Nephron progenitor cell (in vitro differentiated cells): Measurements from ENCODE around the gene RNF141.

ENCODE experiments used
- DNase-seq: peaks from one replicate; pipeline ENCODE4 v3.0.0; 2021
- H3K27ac Mint-ChIP-seq: 2 replicates; pipeline ENCODE4 v1.8.0; 2021; ENCODE audit warnings: mild to moderate bottlenecking, moderate library complexity, mixed read lengths
- H3K27me3 Mint-ChIP-seq: 2 replicates; pipeline ENCODE4 v1.8.0; 2021; ENCODE audit warnings: mild to moderate bottlenecking, low read depth, mixed read lengths; ENCODE audit not compliant: poor library complexity
- H3K36me3 Mint-ChIP-seq: 2 replicates; pipeline ENCODE4 v1.8.0; 2021; ENCODE audit warnings: low read depth, mixed read lengths
- H3K4me1 Mint-ChIP-seq: 2 replicates; pipeline ENCODE4 v1.8.0; 2021; ENCODE audit warnings: mixed read lengths
- H3K4me3 Mint-ChIP-seq: 2 replicates; pipeline ENCODE4 v1.8.0; 2021; ENCODE audit warnings: mild to moderate bottlenecking, moderate library complexity, mixed read lengths
- H3K9me3 Mint-ChIP-seq: 2 replicates; pipeline ENCODE4 v1.8.0; 2021; ENCODE audit warnings: mild to moderate bottlenecking, moderate library complexity, mixed read lengths
- CTCF ChIP-seq: fragments of 200-600 bp; sonication (generic); IDR thresholded peaks from 2 replicates; pipeline ENCODE4 v1.5.0; 2021; ENCODE audit warnings: antibody characterized with exemption

Gene RNF141

GRCh38 chr11:10502065-10502680 lies 38.8 kb downstream of the RNF141 start:
- H3K36me3 Mint-ChIP-seq = peaks cover 19% of the 10 kb centered on the region
- H3K4me1 Mint-ChIP-seq = peaks cover 27% of the 10 kb centered on the region
- no peak overlapping the region for H3K4me3 Mint-ChIP-seq
- H3K27ac Mint-ChIP-seq = no peak overlapping the region
- no peak for TF ChIP-seq CTCF
- H3K27me3 Mint-ChIP-seq = no peaks in the 10 kb centered on the region
- no peak for DNase-seq
- no peaks in the 10 kb centered on the region for H3K9me3 Mint-ChIP-seq

- Mint-ChIP-seq H3K4me1 (peaks cover 37% of the 10 kb centered on the region), H3K27ac (no peak overlapping the region), H3K27me3 (peaks cover 4% of the 10 kb centered on the region), H3K9me3 (no peaks in the 10 kb centered on the region), H3K4me3 (no peak overlapping the region), H3K36me3 (peaks cover 19% of the 10 kb centered on the region)
- DNase-seq = no peak
- TF ChIP-seq CTCF = no peak
These were observed 40.0 kb downstream of the RNF141 start for GRCh38 chr11:10500757-10501684.

DNA sequence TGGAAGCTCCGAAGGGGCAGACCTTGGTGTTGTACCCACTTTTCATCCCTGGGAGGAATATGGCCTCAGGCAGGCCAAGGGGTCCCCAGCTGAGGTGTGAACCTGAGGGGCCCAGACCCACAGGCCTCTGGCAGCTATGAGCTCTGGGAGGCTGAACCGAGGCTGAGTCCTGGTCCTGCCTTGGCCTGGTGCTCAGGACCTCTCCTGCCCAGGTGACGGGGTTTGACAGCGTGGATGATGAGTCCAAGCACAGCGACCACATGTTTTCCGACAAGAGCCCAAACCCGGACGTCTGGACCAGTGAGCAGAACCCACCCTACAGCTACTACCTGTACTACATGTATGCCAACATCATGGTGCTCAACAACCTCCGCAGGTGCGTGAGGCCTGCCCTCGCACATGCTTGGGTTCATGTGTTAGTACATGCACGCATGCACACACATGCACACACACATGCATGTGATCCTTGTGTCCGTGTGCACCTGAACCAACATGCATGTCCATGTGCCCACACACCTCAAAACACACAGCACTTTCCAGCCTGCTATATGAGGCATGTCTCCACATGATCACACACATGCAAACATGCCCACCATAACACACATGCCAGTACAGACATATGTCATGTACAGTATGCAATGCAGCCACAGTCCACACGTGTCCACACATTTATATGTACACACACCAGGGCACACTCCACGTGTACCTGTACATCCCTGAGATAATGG lies 40.9 kb downstream of the RNF141 start:
- Mint-ChIP-seq H3K4me1 (peaks cover 37% of the 10 kb centered on the region), H3K27me3 (peaks cover 6% of the 10 kb centered on the region), H3K36me3 (peaks cover 16% of the 10 kb centered on the region), H3K9me3 (no peaks in the 10 kb centered on the region), H3K27ac (no peak overlapping the region), H3K4me3 (no peak overlapping the region)
- TF ChIP-seq CTCF = no peak
- no peak for DNase-seq

DNA sequence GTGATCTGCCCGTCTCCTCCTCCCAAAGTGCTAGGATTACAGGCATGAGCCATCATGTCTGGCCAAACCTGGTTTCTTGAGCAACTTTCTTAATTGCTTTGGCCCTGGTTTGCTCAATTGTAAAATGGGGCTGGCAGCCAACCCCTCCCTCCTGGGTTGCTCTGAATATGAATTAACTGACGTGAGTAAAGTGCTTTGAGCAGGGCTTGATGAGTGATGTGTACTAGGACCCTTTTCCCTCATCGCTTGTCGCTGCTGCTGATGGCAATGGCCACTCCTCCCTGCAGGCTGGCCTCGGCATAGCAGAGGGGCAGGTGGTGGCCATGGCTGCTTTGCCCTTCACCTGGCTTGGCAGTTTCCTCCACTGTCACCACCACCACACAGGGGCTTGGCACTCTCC lies 41.5 kb downstream of the RNF141 start:
- no peak for DNase-seq
- no peaks in the 10 kb centered on the region for H3K9me3 Mint-ChIP-seq
- H3K36me3 Mint-ChIP-seq = peaks cover 18% of the 10 kb centered on the region
- no peak overlapping the region for H3K4me3 Mint-ChIP-seq
- H3K27ac Mint-ChIP-seq = no peak overlapping the region
- H3K27me3 Mint-ChIP-seq = peaks cover 6% of the 10 kb centered on the region
- TF ChIP-seq CTCF = no peak
- peaks cover 32% of the 10 kb centered on the region for H3K4me1 Mint-ChIP-seq

DNA sequence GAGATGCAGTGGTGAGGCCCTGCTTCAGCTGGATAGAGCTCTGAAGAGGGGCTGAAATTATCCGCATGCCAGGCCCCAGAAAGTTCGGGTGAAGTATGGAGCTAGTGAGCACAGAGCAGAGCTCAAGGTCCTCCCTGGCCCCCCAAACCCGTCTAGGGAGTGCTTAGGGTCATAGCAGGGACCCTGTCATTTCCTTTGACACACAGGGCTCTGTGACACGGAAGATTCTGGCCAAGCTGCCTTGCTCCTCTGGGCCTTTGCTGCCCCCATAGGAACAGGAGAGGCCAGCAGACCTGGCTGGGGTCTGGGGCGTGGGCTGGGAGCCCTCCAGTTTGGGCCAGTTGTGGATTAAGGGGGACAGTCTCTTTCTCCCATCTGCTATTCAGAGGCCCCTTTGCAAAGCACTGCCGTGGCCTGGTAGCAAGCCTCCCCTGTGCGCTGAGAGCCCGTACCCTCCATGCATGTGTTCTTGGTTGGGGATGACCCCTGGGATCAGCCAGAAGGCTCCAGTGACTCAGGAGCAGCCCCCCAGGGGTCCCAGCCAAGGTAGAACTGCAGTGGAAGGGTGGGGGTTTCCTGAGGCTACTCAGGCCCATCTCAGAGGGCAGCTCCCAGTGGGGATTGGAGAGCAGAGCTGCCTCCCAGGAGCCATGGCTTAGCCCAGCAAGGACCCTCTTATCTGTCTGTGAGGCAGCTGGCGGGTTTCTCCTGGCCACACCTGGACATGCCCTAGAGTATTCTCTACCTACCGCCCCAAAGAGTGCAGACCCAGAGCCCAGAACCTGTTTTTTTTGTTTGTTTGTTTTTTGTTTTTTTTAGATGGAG lies 42.3 kb downstream of the RNF141 start:
- Mint-ChIP-seq H3K27ac (no peak overlapping the region), H3K4me1 (peaks cover 24% of the 10 kb centered on the region), H3K4me3 (no peak overlapping the region), H3K9me3 (no peaks in the 10 kb centered on the region), H3K27me3 (peaks cover 6% of the 10 kb centered on the region), H3K36me3 (peaks cover 26% of the 10 kb centered on the region)
- no peak for TF ChIP-seq CTCF
- no peak for DNase-seq
